ENCODE data around the gene MRPS18A.

Gene MRPS18A

GRCh38 chr6:43695967-43696291 lies 8.3 kb upstream of the MRPS18A start:
- no peak for DNase-seq

DNA sequence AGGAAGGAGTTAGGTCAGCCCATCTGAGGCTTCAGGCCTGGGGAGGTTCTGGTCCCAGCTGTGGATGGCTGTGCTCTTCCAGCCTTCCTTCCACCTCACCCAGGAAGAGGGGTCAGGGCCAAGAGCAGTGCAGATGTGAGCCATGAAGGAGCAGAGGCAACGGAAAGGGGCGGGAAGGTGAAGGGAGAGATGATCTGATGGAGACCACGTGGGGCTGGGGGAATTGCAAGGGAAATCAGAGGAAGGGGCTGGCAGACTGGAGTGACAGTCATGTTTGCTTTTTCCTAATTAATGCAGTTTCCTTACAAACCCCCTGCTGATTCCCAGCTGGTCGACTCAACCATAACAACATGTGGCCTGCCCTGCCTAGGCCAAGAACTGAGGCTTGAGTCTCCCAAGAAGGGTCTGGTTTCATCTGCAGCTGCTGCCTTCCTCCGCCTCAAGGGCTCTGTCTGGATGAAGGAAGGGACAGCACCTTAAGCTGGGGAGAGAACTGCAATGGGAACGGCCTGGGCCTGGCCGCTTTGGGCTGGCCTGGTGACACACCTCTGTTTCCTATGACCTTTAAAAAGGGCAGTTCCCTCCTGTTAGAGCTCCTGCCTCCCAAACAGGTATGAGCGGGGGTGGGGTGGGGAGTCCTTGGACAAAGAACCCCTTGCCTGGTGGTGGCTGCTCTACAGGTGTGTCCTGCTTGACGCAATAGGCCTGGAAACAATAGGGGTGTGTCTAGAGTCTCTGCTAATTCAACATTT lies 7.8 kb upstream of the MRPS18A start:
- DNase-seq = no peak

DNA sequence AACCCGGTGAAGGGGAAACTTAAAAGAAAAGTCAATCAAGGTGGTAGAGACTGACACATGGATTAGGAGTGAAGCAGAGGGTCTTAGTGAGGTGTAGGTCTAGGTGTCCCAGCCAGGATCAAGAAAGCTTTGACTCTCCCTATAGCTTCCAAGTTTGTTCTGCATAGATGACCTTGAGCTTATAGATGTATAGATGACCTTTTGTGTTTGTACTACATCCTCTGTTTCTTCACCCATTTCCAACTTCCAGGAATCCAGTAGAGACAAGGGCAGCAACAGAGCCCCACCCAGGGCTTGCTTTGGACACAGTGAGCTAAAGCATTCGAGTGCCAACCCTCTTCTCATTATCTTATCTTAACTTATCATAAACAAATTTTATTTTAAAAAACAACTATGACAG lies 1.8 kb upstream of the MRPS18A start:
- DNase-seq = no peak

DNA sequence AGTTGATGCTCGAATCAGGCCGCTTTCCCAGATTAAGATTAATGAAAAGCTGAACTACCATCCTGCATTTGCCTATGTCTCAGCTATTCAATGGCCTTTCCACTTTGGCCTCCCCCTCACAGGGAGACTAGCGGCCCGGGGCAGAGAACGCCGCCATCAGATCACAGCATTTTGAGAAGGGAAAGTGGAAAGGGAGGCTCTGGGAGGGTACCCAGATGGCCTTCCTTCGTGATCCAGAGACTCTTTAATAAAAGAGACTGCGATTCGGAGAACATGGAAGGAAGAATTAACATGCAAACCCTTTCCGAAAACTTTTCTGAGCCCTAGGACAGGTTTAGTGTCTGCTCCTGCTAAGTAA lies 533 bp downstream of the MRPS18A start:
- no peak for DNase-seq

DNA sequence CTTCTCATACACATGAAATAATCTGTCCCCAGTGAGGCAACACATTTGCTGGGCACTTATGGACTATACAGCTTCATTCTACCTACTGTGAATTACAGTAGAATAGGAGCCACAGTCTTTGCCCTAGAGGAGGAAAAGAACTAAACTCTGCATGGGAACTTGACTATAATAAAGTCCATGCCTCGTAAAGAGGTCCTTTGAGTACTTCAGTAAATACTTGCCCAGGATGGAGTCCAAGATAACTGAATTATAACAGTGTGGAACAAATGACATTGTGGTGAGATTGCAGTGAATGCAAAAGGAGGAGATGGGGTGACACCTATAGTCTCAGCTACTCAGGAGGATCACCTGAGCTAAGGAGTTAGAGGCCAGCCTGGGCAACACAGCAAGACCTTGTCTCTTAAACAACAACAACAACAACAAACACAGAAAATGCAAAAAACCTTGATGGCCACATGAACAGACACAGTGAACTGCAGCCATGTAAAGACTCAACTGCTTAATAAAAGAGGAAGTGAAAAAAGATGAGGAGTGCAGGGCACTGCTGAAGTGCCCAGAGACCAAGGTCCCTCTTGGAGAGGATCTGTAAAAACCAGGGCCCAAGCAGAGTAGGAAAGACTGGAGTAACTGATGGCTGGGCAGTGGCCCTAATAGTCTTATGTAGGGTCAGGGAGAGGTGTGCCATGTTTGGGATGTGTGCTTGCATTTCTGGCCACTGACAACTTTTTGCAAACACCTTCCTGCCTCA lies 3.7 kb downstream of the MRPS18A start:
- DNase-seq = no peak

DNA sequence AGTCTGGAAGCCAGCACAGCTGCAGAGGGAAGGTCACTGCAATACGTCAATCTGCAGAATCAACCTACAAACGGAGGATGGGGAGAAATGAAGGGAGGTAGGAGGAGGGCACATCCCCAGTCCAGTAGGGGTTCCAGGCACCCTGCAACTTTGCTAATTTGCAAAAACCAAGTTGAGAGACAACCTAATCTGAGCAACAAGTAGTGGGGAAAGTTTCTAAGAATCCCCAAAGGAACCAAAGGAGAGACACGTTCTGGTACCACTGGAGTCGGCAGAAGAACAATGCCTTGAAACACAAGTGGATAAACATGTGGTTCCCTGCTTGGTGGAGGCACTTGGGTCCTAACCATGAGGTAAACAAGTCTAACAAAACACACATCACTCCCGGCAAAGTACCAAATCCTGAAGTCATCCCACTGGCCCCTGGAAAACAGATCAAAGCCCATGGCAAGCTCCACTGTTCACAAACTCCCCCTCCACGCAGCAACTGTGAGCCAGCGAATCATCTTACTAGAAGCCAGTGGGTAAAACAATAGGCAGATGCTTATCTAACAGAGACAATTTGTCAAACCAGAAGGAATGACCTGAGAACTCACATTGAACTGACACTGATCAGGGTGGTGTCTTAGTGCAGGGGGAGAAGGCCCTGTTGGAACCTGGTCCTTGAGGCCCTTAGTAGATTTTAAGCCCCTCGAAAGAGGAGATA lies 4.7 kb downstream of the MRPS18A start:
- DNase-seq = no peak

- DNase-seq = no peak
Observed at GRCh38 chr6:43681303-43681702, 6.3 kb downstream of the MRPS18A start.

DNA sequence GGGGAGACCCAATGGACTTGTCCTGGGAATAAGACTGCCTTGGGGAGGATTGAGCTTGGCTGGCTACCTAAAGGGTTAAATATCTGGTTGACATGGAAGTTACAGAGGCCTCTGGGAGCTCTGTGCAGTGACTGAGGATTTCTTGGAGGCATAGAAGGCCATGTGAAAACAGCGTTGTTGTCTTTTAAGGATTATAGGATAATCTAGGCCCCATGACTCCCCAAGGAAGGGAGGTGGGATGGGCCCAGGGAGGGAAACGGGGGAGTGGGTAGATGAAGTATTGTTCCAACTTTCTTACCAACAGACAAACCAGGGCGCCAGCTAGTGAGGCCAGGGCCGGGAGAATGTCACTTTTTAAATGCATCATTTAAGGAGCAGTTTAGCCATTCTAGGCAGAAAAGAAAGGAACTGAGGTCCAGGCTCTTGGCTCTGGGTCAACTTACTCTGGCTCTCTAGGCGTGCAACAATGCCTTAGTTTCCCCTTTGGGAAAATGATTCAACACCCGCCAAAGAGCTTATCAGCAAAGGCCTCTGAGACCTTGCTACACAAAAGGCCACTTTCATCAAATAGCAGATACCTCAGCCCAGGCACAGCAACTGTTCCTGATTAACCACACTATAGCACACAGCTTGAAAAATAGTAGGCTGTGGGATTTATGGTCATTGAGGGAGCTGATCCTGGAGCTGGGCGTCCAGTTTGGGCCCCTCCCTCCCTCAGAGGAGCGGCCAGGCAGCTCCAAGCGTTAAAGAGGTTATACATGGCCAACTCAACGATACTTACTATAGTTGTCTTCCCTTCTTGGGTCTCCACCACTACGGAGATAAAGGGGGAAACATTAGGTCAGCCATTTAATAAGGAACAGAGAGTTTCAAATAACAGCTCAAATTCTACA lies 7.0 kb downstream of the MRPS18A start:
- DNase-seq = no peak

DNA sequence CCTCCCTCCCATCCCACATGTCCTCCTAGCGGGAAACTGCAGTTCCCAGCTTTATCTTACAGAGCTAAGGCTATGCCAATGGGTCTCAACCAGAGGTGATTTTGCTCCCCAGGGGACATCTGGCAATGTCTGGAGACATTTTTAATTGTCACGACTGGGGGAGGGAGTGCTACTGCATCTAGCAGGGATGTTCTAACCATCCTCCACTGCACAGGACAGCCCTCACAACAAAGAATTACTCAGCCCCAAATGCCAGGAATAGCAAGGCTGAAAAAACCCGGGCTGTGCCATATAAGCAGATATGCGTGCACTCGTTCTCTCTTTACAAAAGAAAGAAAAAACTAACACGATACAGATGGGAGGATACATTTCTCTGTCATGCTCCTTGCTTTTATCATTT lies 8.5 kb downstream of the MRPS18A start:
- DNase-seq = no peak

- no peak for DNase-seq
Observed at GRCh38 chr6:43678341-43678740, 9.2 kb downstream of the MRPS18A start.

DNA sequence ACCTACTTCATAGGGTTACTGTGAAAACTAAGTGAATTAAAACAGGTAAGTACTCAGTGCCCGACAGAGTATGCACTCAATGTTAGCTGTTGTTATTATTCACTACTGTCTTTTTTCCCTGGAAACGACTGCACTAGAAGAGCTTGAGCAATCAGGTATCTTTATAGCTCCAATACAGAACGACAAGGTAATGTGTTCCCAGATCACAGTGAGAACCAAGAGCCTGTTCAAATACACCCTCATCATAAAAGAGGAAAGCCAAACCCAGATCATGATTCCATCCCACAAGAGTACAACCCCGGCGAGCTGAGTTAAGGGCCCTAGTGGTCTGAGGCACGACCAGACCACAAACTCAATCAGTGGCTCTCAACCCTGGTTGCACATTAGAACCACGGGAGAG lies 9.8 kb downstream of the MRPS18A start:
- DNase-seq = no peak

DNA sequence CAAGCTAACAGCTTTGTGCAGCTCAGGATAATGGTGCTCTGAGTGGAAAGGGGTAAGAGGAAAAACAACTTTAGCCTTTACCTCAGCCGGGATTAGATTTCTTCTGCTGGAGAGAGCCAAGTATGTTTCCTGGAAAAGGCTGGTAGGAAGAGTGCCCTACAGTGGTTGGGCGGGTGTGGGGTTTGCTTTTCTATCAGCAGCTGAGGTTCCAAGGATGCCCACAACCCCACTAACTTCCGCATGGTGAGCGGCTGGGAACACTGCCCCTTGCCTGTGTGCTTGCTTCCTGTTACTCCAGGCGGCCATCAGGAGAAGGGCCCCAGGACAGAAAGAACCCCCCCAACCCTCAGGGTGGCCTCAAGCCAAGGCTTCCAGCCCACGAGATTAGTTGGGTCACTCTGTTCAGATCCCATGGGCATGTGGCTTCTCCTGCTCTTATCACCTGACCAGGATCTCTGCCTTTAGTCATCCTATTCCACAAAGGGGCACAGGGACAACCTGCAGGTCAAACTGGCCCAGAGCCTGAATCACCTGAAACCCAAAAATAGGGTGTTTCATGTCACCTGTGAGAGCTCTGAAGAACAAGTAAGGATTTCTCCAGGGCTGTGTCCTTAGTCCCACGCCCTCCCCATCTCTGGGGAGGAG lies 10.5 kb downstream of the MRPS18A start:
- no peak for DNase-seq

GRCh38 chr6:43674921-43675320 lies 12.7 kb downstream of the MRPS18A start:
- no peak for DNase-seq

- no peak for DNase-seq
Observed at GRCh38 chr6:43674291-43674690, 13.3 kb downstream of the MRPS18A start.

GRCh38 chr6:43673444-43674084 lies 14.0 kb downstream of the MRPS18A start:
- no peak for DNase-seq

DNA sequence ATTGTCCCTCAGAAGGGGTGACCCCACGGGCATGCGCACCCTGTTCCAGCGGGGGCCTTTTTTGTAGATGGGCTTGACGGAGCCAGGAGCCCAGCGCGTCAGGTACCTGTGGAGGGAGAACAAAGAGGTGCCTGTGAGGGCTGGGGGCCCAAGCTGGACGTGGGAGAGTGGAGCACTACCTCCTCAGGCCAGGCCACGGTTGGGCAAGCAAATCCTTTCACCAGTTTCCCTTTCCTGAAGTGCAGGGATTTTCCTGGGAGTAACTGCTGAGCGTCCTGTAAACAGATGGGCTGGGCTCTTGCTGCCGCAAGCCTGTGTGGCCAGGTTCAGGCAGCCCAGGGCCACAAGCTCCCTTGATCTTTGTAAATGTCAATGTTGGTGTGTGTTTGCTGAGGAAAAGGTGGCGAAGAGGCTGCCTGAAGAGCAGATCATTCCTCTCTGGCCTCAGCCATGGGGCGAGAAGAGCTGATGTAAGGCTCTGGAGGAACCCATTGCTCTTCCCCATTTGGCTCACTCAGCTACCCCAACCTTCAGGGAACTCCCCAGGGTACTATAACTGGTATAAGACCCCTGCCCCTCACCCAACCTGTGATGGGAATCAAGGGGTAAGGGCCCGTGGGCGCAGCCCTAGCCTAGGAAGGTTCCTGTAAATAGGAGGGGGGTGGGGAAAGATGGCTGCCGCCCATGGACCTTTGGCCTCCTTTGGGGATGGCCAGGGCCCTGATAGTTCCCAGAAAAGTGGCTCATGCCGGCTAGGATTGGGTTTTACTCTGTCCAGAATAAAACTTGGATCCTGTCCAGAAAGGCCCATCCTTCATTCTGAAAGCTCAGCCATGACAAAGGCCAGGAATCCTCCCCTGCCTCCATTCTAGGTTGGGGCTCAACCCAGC lies 15.5 kb downstream of the MRPS18A start:
- DNase-seq = no peak

DNA sequence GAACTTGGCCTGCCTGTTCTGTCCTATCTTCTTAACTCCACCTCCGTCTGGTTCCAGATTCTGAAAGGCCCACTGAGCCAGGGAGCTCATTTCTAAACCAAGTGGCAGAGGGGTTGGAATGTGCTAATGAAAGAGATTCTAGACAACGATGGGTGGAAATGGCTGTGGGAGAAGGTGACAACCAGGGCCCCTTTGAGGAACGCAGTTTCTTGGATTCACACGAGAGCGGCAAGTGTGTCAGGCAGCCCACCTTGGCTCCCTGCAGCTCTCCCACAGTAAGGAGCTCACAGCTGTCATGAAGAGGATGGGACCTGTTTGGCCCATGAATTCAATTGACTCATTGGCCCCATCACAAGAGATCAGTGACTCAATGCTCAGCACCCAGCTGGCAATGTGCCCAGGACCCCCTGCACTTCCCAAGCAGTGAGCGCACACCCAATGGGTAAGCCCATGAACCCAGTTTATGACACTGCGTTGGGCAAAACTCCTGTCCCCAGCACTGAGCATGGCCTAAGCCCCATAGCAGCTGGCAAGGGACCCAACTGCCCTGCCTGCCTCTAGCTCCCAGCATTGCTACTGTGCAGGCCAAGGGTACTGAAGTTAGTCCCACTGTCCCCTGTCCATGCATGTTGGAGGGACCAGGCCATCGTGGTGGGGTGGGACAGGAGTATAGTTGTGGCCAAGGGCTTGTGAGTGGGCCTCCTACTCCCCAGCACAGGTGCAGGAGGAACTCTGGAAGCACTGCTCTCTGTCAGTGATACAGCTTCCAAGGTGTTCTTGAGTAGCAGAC lies 16.4 kb downstream of the MRPS18A start:
- DNase-seq = no peak

GRCh38 chr6:43670623-43670986 lies 17.0 kb downstream of the MRPS18A start:
- no peak for DNase-seq

GRCh38 chr6:43669922-43670622 lies 17.5 kb downstream of the MRPS18A start:
- no peak for DNase-seq

All from activated effector memory CD4-positive, alpha-beta T cell treated with Interleukin-2 at 50 U/mL for 16 hours (primary cell).